IMR-90 (cell line): ENCODE data around the gene UBE2V1.

Experiments
- BHLHE40 ChIP-seq: fragments of 150-350 bp; IDR thresholded peaks from 2 replicates; pipeline ENCODE4 v1.6.1; 2016; ENCODE audit warnings: mild to moderate bottlenecking, low read depth, low read length
- CEBPB ChIP-seq: IDR thresholded peaks from 2 replicates; pipeline ENCODE4 v1.6.1; 2012; ENCODE audit warnings: low read depth, low read length, improper control_type of control experiment
- CHD1 ChIP-seq: IDR thresholded peaks from 2 replicates; pipeline ENCODE4 v1.6.1; 2012; ENCODE audit warnings: low read depth, low read length, improper control_type of control experiment
- CTCF ChIP-seq: conservative IDR thresholded peaks from 2 replicates; pipeline ENCODE4 v1.5.1; 2012; ENCODE audit warnings: mild to moderate bottlenecking, low read depth, low read length, improper control_type of control experiment
- ELK1 ChIP-seq: fragments of 150-350 bp; IDR thresholded peaks from 2 replicates; pipeline ENCODE4 v1.6.1; 2016; ENCODE audit warnings: low read depth, mild to moderate bottlenecking, low read length, moderate library complexity, borderline replicate concordance
- MAZ ChIP-seq: IDR thresholded peaks from 2 replicates; pipeline ENCODE4 v1.6.1; 2012; ENCODE audit warnings: low read depth, mild to moderate bottlenecking, low read length, improper control_type of control experiment, moderate library complexity, borderline replicate concordance
- MXI1 ChIP-seq: IDR thresholded peaks from 2 replicates; pipeline ENCODE4 v1.6.1; 2012; ENCODE audit warnings: low read depth, mild to moderate bottlenecking, low read length, moderate library complexity, borderline replicate concordance
- NFE2L2 ChIP-seq: fragments of 150-350 bp; IDR thresholded peaks from 2 replicates; pipeline ENCODE4 v1.6.1; 2016; ENCODE audit warnings: low read depth, mild to moderate bottlenecking, low read length
- POLR2A ChIP-seq: IDR thresholded peaks from 2 replicates; pipeline ENCODE4 v1.6.1; 2012; ENCODE audit warnings: mild to moderate bottlenecking, low read depth, low read length
- RAD21 ChIP-seq: IDR thresholded peaks from 2 replicates; pipeline ENCODE4 v1.6.1; 2012; ENCODE audit warnings: low read length, improper control_type of control experiment
- RCOR1 ChIP-seq: IDR thresholded peaks from 2 replicates; pipeline ENCODE4 v1.6.1; 2012; ENCODE audit warnings: mild to moderate bottlenecking, low read length, improper control_type of control experiment; ENCODE audit not compliant: insufficient replicate concordance
- RFX5 ChIP-seq: IDR thresholded peaks from 2 replicates; pipeline ENCODE4 v1.8.0; 2012; ENCODE audit warnings: low read depth, mild to moderate bottlenecking, low read length, moderate library complexity
- SMC3 ChIP-seq: fragments of 150-350 bp; IDR thresholded peaks from 2 replicates; pipeline ENCODE4 v1.6.1; 2016; ENCODE audit warnings: low read depth, mild to moderate bottlenecking, antibody characterized with exemption, low read length, moderate library complexity
- TF ChIP-seq, protein P1 (sequence below): fragments of 150-350 bp; IDR thresholded peaks from 2 replicates; pipeline ENCODE4 v1.6.1; 2017; ENCODE audit warnings: mild to moderate bottlenecking, antibody characterized with exemption, low read length, low read depth

GRCh38 chr20:50133041-50133440 lies 20.1 kb upstream of the UBE2V1 start:
- TF ChIP-seq CTCF (no peak), POLR2A (no peak), CHD1 (no peak), RAD21 (no peak), RFX5 (no peak), RCOR1 (no peak), NFE2L2 (no peak), ELK1 (no peak), CEBPB (no peak), MAZ (no peak), BHLHE40 (no peak), MXI1 (no peak), SMC3 (no peak)
- TF ChIP-seq, protein P1, sequence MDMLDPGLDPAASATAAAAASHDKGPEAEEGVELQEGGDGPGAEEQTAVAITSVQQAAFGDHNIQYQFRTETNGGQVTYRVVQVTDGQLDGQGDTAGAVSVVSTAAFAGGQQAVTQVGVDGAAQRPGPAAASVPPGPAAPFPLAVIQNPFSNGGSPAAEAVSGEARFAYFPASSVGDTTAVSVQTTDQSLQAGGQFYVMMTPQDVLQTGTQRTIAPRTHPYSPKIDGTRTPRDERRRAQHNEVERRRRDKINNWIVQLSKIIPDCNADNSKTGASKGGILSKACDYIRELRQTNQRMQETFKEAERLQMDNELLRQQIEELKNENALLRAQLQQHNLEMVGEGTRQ, result no peak
